Psoas muscle (tissue), 8 donors: ENCODE measurements around the gene HMGN2. TPM values are rescaled to one million over a fixed set of nuclear protein-coding genes. Genes with fewer than 3 reads are reported as not detected.
A peak's percentile ranks its signal among the peaks of the same experiment; 100 is the strongest.

ENCODE experiments used
- ATAC-seq, 4 donors: fragments of 200-7000 bp; cut with Tn5 transposase; one replicate each; pipeline ENCODE4 v1.9.1; 2020; ENCODE audit warnings: moderate library complexity in 3 of 4, mild to moderate bottlenecking in 2 of 4
- DNase-seq, 2 donors: peaks; one replicate each; pipeline ENCODE4 v3.0.0-alpha.2; 2020
- H3K27ac ChIP-seq: fragments of 200-600 bp; one replicate; pipeline ENCODE4 v1.8.0; 2022
- H3K27me3 ChIP-seq, 3 donors: fragments of 200-600 bp in 1 of 3; one replicate each; pipeline versions ENCODE4 v1.6.1 to v1.8.0; 2013 to 2022; ENCODE audit warnings: low read length in 2 of 3, mild to moderate bottlenecking in 2 of 3, moderate library complexity in 1 of 3; ENCODE audit not compliant: insufficient read depth in 3 of 3
- H3K36me3 ChIP-seq, 2 donors: fragments of 200-600 bp in 1 of 2; one replicate each; pipeline versions ENCODE4 v1.6.1 to v1.8.0; 2013 to 2022; ENCODE audit warnings: low read depth in 1 of 2, mild to moderate bottlenecking in 1 of 2, moderate library complexity in 1 of 2; ENCODE audit not compliant: insufficient read depth in 1 of 2
- H3K4me1 ChIP-seq: fragments of 200-600 bp; one replicate; pipeline ENCODE4 v1.8.0; 2022
- H3K4me3 ChIP-seq: fragments of 200-600 bp; one replicate; pipeline ENCODE4 v1.8.0; 2022; ENCODE audit warnings: mild to moderate bottlenecking
- H3K9me3 ChIP-seq: fragments of 200-600 bp; one replicate; pipeline ENCODE4 v1.8.0; 2022
- CTCF ChIP-seq: fragments of 200-600 bp; IDR thresholded peaks from one replicate; pipeline ENCODE4 v1.8.0; 2022; ENCODE audit warnings: antibody characterized with exemption
- WGBS, 3 donors: extraction: QIAGEN DNeasy Blood & Tissue Kit; methylation state at CpG; one replicate each; pipeline versions ENCODE4 v1.1.6 to v1.1.7; 2013; 5-methylcytosine and 5-hydroxymethylcytosine counted together
- intact Hi-C, 2 donors: fragments of 100-400 bp; cut with DNase I; formaldehyde crosslinking; loops; one replicate each; pipeline versions ENCODE4 v1.11.0 to v1.14.2; 2022
- long read RNA-seq, 2 donors: library from polyadenylated mRNA; unstranded; transcript quantifications; one replicate each; pipeline ENCODE4 v2.0.0, GENCODE V29; 2021
- polyA plus RNA-seq, 3 donors: library from polyadenylated mRNA; stranded (reverse); fragments of 200-250 nt; gene quantifications; one replicate each; pipeline ENCODE4 v1.2.3, GENCODE V29; 2013
- total RNA-seq, 4 donors: library from RNA; stranded (reverse); fragmentation: NEBNext Ultra II Directional in 2 of 4; extraction: Animal tissue kit (Norgen Biotek cat#: 25700) in 2 of 4; gene quantifications; one replicate each; pipeline versions ENCODE4 v1.2.1 to v1.2.4, GENCODE V29; 2021 to 2023
- donor health status: healthy with polysubstance abuse.
- donor health status: DM: no; HTN: no; CAD: no; lungs with moderate emphysema.
- donor health status: Bipolar disorder and iron deficiency.
- donor health status: healthy.
- donor health status: DM: yes; HTN: yes; CAD: no.
- donor health status: DM: no; HTN: no; CAD: no.
- donor health status: DM: no; HTN: no; CAD: no.
- donor health status: DM: yes; HTN: yes; CAD: no.

Gene HMGN2
- 100 to 1,000 TPM in 3 of 4 donors, 10 to 100 TPM in 1; 95.4 to 157 (median 135) TPM for total RNA-seq
- 100 to 1,000 TPM; 103 to 136 (median 128) TPM for polyA plus RNA-seq
- long read RNA-seq, donor 1, transcript HMGN2-201 (6 exons, 1,191 nt) = major isoform, 78 of 81 reads
- long read RNA-seq, donor 1, partial matches to known transcripts = 0 of 81 reads
- long read RNA-seq, donor 1, other reads (novel, unspliced or antisense) = 3 of 81 reads
- long read RNA-seq, donor 2, transcript HMGN2-201 (6 exons, 1,191 nt) = major isoform, 156 of 175 reads
- long read RNA-seq, donor 2, partial matches to known transcripts = 6 of 175 reads
- long read RNA-seq, donor 2, other reads (novel, unspliced or antisense) = 7 of 175 reads

- ATAC-seq (peak; percentile 73 to 84 (median 78)), DNase-seq (peak; percentile 88 to 93)
- Histone ChIP-seq H3K27ac (peak within 1 kb of the TSS; percentile 99), H3K27me3 (no peaks in the 10 kb centered on the region), H3K36me3 (peaks cover 0 to 53% of the 10 kb centered on the region in 2 donors), H3K4me3 (peak within 1 kb of the TSS; percentile 97), H3K9me3 (no peaks in the 10 kb centered on the region), H3K4me1 (peaks cover 26% of the 10 kb centered on the region)
- no peak for TF ChIP-seq CTCF
- WGBS, 3 donors = 0% methylated on average over 38 to 69 of the region's 69 CpGs
- intact Hi-C loops = loop anchor here (2.0 to 5.0 kb wide), 2 partner anchors 40 kb away; partner anchors contain the start of gene DHDDS (in 2 of the 2)
Observed at GRCh38 chr1:26472320-26472900, at the start of gene HMGN2. Gene HMGN2, plus strand, starts transcription at chr1:26472440. Its CDS starts 173 bp downstream, at chr1:26472613.

- no peak overlapping the region for H3K27ac ChIP-seq
- H3K4me3 ChIP-seq = no peak overlapping the region
- 86 to 89% (median 88%) methylated on average over 2 of the region's 2 CpGs for WGBS, 3 donors
- no peak for ATAC-seq
- no peak for TF ChIP-seq CTCF
- intact Hi-C loops = loop anchor here in 1 of 2 donors (5.0 kb wide), 1 partner anchor 43 kb away; the partner anchor contains the start of gene HMGN2
- H3K27me3 ChIP-seq = peaks cover 0 to 10% (median 0%) of the 10 kb centered on the region in 3 donors
- peaks cover 11% of the 10 kb centered on the region for H3K4me1 ChIP-seq
- H3K36me3 ChIP-seq = peaks cover 3 to 10% of the 10 kb centered on the region in 2 donors
- no peaks in the 10 kb centered on the region for H3K9me3 ChIP-seq
- DNase-seq = no peak
Observed at GRCh38 chr1:26429721-26430120, 42.5 kb upstream of the HMGN2 start.

- peaks cover 3 to 25% of the 10 kb centered on the region in 2 donors for H3K36me3 ChIP-seq
- TF ChIP-seq CTCF = no peak
- no peaks in the 10 kb centered on the region for H3K9me3 ChIP-seq
- H3K27me3 ChIP-seq = no peaks in the 10 kb centered on the region
- H3K27ac ChIP-seq = peak within 1 kb of the TSS; percentile 90
- H3K4me3 ChIP-seq = peak within 1 kb of the TSS; percentile 94
- WGBS, 3 donors = 0 to 1% (median 0%) methylated on average over 45 of the region's 45 CpGs
- intact Hi-C loops = loop anchor here (2.0 to 5.0 kb wide), 2 partner anchors 40 to 41 kb away; partner anchors contain the start of gene HMGN2 (in 2 of the 2)
- DNase-seq (peak; percentile 99), ATAC-seq (peak; percentile 99 to 100 (median 100))
- H3K4me1 ChIP-seq = peaks cover 11% of the 10 kb centered on the region
Observed at GRCh38 chr1:26431979-26432695, 40.1 kb upstream of the HMGN2 start, which contains the start of gene DHDDS. Gene DHDDS, plus strand, starts transcription at chr1:26432321. Its CDS starts 625 bp downstream, at chr1:26432946.

GRCh38 chr1:26432793-26433192 is 39.4 kb upstream of the HMGN2 start:
- ATAC-seq (no peak), DNase-seq (no peak)
- Histone ChIP-seq H3K9me3 (no peaks in the 10 kb centered on the region), H3K27ac (peak overlapping the region; percentile 90), H3K36me3 (peaks cover 3 to 32% of the 10 kb centered on the region in 2 donors), H3K4me1 (peaks cover 11% of the 10 kb centered on the region), H3K27me3 (no peaks in the 10 kb centered on the region), H3K4me3 (peak overlapping the region; percentile 94)
- TF ChIP-seq CTCF = no peak
- intact Hi-C loops = loop anchor here (2.0 to 5.0 kb wide), 2 partner anchors 40 kb away; partner anchors contain the start of gene HMGN2 (in 2 of the 2)
- 45 to 52% (median 50%) methylated on average over 3 of the region's 3 CpGs for WGBS, 3 donors
